IMR-90 (cell line): Measurements from ENCODE around the gene VDAC2.

Experiments used
- CEBPB ChIP-seq: IDR thresholded peaks from 2 replicates; pipeline ENCODE4 v1.6.1; 2012; ENCODE audit warnings: low read depth, low read length, improper control_type of control experiment
- RAD21 ChIP-seq: IDR thresholded peaks from 2 replicates; pipeline ENCODE4 v1.6.1; 2012; ENCODE audit warnings: low read length, improper control_type of control experiment

- TF ChIP-seq CEBPB (no peak), RAD21 (no peak)
Observed at GRCh38 chr10:75229971-75230370, 19.4 kb downstream of the VDAC2 start.
